SIG-M5 treated with dmso at 0.1 percent for 504 hours (cell line): ENCODE data around the gene SIGLEC12.
"Not testable (repeated sequence)": the region's sequence is repeated elsewhere in the genome, so short reads cannot be mapped to it uniquely, and the experiment has no call there.

Source experiments
- DNase-seq: peaks from one replicate; lab custom pipeline; 2025; ENCODE audit not compliant: unreplicated experiment; lab: John Stamatoyannopoulos, UW

SIGLEC12 gene

GRCh38 chr19:51460164-51460992 lies 41.2 kb downstream of the SIGLEC12 start:
- DNase-seq = no peak

DNA sequence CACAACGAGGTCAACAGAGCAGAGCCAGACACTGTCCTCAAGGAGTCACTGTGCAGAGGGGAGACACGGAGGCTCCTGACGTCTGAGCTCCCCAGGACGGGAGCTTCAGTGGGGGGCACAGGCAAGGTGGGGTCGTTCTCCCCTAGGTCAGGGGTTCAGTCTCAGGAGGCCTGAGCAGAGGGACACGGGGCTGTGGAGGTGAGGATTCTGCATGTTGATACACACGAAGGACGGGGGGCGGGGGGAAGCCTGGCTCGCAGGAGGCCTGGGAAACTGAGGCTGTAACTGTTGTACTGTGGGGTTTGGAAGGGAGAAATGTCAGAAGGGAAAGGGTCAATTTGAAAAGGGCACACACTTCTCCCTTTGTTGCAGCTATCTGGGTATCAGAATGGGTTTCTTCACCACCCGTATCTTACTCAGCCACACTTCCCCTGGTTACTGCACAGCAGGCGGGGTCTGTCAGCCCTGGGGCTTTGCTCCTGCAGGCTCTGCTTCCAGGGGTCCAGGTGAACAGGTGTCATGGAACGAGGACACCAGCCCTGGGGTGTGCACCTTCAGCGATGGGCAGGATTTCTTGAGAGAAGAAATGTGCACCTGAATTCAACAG lies 42.6 kb downstream of the SIGLEC12 start:
- no peak for DNase-seq

DNA sequence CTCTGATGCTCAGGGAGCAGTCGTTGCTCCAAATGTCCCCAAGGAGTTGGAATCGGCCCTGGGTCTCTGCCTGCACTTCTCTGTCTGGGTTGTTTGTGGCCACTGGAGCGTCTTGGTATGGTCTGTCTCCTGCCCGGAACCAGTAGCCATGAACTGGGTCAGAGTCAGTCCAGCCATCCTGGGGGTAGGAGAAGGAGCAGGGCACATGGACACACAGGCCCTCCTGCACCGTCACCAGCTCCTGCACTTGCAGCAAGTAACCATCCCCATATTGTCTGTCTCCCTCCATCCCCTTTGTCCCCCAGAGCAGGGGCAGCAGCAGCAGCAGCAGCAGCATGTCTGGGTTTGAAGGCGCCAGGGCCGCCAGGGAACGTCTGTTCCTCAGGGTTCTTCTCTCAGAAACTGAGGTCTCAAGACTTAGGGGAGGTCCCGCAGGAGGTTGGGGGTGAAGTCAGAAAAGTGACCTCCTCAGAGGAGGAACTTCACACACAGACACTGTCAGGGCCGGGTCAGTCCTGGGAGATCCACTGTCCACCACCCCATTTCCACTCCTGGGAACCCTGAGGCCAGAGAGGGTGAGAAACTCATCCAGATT lies 43.5 kb downstream of the SIGLEC12 start, which contains the start of gene SIGLEC8:
Gene SIGLEC8 (minus strand): TSS at position 404 of the 595 bp plus-strand sequence. CDS start 67 bp downstream, at position 337.
- DNase-seq = no peak

DNA sequence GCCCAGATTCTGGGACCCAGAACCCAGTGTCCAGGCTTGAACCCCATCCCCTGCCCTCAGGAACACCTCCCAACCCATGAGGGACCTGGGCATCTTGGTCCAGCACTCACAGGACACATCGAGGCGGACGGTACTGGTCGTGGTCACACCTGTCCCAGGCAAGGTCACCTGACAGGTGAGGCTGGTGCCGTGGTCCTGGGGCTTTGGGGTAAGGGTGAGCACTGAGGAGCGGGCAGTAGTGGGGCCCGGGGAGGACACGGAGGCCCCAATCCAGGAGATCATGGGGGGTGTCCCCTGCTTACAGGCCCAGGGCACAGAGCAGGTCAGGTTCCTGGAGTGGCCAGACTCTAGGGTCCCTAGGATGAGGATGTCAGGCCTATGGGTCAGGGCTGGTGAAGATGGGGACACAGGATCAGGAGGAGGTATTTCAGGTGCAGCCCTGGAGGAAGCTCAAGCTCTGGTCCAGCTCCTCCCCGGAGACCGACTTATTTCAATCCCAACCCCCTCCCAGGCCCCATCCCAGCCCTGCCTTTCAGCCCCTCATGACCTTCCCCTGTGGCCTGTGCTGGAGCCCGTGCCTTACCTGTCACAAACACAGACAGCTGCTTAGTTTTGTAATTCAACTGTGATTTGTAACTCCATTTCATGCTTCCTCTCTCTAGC lies 44.1 kb downstream of the SIGLEC12 start:
- no peak for DNase-seq

- no peak for DNase-seq
These were observed 44.9 kb downstream of the SIGLEC12 start for GRCh38 chr19:51456541-51457290.

- DNase-seq = no peak
These were observed 50.8 kb downstream of the SIGLEC12 start for GRCh38 chr19:51450730-51451307.

DNA sequence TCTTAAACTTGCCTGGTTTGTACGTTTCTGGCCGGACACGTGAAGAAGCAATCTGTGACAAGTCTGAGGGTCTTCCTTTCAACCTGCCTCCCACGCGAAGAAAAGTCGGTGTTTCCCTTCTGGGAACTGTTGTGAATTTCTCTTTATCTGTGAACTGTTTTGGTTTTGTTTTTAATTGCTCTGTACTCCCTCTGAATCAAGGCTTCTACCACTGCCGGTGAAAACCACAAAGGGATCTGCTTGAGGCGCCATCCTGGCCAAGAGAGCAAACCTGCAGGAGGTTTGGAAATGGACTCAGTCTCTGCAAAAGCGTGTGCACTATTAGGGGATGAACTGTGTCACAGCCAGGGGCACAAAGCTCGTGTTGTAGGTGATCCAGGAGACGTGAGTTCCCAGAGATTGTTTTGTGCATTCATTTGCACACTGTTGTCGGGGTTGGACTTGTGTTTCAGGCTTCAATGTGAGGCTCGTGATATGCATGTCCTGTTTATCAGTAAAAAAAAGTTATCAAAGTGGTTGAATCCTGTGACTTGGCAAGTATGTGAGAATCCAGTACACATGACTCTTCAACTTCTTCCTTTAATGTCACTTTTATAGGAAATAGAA lies 53.1 kb downstream of the SIGLEC12 start:
- no peak for DNase-seq

- DNase-seq = no peak
These were observed 53.6 kb downstream of the SIGLEC12 start for GRCh38 chr19:51448011-51448410.

DNA sequence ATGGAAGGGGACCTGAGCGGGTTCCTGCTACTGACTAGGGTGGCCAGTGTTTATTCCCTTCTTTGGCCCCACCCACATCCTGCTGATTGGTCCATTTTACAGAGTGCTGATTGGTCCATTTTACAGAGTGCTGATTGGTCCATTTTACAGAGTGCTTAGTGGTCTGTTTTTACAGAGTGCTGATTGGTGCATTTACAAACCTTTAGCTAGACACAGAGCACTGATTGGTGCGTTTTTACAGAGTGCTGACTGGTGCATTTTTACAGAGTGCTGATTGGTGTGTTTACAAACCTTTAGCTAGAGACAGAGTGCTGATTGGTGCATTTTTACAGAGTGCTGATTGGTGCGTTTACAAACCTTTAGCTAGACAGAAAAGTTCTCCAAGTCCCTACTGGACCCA lies 54.1 kb downstream of the SIGLEC12 start:
- not testable (repeated sequence) for DNase-seq

- no peak for DNase-seq
These were observed 59.9 kb downstream of the SIGLEC12 start for GRCh38 chr19:51441410-51442390.
